HG03520 (cell line): Measurements from ENCODE around the gene MCEMP1.

Source experiments
- ATAC-seq: cut with Tn5 transposase; IDR thresholded peaks from one replicate; pipeline ENCODE4 v1.9.1; 2021; ENCODE audit warnings: mild to moderate bottlenecking, moderate library complexity; ENCODE audit not compliant: unreplicated experiment

Gene MCEMP1

GRCh38 chr19:7694499-7694898 is 17.6 kb downstream of the MCEMP1 start:
- ATAC-seq: no peak

DNA sequence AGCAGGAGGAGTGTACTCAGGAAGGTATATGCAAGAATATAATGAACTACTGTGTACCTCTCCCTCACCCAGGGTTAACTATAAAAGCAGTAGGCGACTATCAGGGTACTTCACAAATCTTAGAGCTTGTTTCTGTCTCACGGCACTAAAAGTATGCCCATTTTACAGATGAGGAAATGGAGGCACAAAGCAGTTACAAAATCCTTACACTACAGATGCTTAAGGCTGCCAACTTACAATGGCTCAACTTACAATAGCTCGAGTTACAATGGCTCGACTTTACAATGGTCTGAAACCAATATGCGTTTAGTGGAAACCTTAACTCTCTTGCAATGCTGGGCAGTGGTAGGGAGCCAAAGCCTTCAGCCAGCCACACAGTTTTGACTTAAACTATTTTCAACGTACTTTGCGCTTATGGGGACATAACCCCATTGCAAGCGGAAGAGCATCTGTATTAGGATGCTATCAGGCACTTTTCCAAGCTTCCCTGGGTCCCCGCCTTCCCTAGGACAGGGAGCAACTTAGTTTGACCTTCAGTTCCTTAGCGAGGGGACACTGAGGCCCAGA is 20.9 kb downstream of the MCEMP1 start:
- no peak for ATAC-seq

GRCh38 chr19:7698583-7698982 is 21.7 kb downstream of the MCEMP1 start:
- no peak for ATAC-seq

GRCh38 chr19:7699003-7699402 is 22.1 kb downstream of the MCEMP1 start:
- ATAC-seq: no peak

DNA sequence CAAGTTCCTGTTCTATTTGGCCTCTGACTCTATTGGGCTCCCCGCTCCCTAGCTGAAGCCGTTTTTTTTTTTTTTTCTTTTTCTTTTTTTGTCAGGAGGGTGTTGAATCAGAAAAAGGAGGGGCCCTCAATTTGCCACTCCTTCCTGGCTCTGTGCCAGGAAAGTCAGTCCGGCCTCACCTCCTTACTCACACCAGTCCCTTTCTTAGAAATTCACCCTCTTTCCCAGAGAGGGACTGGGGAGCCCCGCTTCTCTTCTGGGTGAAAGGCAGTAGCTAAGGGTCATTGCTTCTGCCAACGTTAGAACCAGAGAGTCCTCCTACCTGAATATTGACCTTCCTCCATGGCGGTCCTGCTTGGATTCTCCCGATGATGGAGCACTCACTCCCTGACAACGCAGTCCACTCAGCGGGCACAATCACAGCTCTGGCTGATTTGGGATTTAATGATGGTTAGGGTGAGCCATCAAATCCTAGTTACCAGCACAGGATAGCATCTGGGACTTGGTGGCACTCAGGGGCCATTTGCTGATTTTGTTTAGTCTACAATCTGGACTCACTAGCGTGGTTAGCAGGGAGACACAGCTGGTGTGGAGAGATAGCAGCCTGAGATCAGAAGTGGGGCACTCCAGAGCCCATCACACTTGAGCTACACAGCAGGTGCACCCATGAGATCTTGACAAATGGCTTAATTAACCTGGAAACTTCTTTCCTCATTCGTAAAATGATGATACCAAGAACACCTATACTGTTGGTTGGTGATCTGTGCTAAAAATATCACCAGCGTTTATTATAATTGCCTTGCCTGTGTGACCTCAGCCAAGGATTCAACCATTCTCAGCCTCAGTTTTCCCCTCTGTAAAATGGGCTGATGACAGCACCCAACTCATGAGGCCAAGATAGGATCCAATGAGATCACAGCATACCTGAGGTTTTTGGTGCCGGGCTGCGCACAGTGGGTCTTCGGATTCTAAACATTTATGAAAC is 22.8 kb downstream of the MCEMP1 start:
- no peak for ATAC-seq

GRCh38 chr19:7701049-7701653 is 24.3 kb downstream of the MCEMP1 start:
- ATAC-seq: no peak

- no peak for ATAC-seq
Measured at GRCh38 chr19:7701654-7702457, 25.0 kb downstream of the MCEMP1 start, which contains the start of gene FCER2. Gene FCER2, minus strand, starts transcription at chr19:7702131. Its CDS starts 2,371 bp downstream, at chr19:7699760.

DNA sequence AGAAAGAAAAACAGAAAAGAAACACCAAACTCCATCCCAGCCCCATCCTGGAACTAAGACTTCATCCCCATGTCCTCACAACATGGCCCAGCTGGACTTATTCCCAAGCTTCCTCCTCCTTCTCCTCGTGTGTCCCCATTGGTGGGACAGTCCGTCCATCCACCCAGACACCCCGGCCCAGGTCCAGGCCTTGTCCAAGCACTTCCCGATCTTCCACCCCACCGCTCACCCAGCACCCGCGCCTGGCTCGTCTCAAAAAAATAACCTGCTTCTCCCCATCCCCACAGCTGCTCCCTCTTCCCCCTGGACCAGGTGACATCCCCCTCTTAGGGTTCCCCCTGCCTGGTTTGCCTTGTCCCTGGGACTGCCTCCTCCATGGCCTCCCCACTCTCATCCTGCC is 26.4 kb downstream of the MCEMP1 start:
- no peak for ATAC-seq

DNA sequence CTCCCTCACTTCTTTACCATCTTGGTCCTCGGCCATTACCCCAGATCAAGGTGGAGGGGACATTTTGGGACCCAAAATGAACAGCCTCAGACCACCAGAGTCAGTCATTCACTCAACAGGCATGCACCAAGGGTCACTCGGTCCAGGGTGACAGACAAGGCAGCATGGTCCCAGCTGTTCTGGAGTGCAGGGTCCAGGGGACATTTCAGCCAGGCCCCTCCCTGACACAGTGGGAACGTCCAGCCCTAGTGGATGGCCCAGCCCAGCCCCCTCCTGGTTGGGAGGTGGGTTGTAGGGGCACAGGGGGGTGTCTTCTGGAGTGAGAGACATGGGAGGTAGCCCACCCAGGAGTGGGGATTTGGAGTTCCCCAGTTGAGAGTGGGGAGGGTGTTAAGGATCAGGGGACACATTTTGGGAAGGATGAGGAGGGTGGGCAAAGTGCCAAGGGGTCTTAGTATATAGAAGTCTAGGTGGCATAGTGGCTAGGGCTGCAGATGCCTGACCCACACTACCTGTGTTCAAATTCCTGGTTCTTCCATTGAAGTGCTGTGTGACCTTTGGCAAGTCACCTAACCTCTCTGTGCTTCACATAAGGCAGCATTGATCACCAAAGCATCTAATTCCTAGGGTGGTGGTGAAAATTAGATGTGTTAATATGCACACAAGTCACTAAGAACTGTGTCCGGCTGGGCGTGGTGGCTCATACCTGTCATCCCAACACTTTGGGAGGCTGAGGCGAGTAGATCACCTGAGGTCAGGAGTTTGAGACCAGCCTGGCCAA is 27.6 kb downstream of the MCEMP1 start:
- ATAC-seq: no peak

- no peak for ATAC-seq
Measured at GRCh38 chr19:7705387-7706187, 28.7 kb downstream of the MCEMP1 start.

GRCh38 chr19:7706188-7706954 is 29.5 kb downstream of the MCEMP1 start:
- no peak for ATAC-seq

DNA sequence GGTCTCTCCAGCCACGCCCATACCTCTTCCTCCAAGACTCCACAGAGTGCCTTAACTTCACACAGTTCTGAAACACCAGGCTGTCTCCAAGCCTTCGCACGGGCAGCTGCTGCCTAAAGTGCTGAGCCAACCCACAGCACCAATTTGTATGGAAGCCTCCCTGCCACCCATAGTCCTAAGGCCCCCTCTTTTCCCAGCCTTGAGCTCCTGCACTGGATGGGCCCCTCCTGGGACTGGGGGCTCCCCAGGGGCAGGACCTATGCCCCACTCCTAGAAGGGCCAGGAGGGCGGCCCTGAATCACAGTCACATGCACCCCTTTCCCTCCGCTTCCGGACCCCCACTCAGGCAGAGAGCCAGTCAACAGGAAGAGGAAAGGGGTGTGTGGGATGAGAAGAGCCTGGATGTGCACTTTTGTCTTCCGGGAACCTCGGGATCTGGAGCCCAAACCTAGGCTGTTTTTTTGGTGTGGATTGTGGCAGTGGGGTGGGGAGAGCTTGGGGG is 30.1 kb downstream of the MCEMP1 start:
- ATAC-seq: no peak

DNA sequence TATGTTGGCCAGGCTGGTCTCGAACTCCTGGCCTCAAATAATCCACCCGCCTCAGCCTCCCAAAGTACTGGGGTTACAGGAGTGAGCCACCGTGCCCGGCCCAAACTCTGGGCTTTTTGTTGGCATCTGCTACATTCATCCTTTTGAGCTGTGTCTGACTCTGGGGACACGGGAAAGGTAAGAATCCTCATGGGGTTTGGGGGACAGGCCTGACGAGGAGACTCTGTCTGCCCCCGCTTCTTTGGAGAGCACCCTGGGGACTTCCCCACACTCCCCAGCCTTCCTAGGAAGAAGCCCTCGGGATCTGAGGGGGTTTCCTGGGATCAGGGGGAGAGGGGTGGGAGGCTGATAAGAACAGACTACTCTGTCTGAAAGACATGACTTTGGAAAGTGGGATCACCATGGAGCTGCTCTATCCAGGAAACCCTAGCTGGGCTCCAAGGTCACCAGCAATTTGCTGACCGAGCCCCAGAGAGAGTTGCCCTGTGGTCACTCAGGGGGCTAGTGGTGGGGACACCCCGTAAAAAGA is 33.1 kb downstream of the MCEMP1 start:
- ATAC-seq: no peak

DNA sequence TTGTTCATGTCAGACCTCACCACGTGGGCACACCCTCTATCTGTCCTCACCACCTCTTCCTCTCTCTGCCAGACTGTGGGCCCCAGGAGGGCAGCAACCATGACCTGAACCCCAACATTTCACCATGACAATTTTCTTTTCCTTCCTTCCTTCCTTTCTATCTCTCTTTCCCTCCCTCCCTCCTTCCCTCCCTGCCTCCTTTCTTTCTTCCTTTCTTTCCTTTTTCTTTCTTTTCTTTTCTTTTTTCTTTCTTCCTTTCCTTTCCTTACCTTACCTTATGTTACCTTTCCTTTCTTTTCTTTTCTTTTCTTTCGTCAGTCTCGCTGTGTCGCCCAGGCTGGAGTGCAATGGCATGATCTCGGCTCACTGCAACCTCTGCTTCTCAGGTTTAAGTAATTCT is 33.7 kb downstream of the MCEMP1 start:
- no peak for ATAC-seq

GRCh38 chr19:7715671-7716070 is 38.8 kb downstream of the MCEMP1 start:
- ATAC-seq: no peak

DNA sequence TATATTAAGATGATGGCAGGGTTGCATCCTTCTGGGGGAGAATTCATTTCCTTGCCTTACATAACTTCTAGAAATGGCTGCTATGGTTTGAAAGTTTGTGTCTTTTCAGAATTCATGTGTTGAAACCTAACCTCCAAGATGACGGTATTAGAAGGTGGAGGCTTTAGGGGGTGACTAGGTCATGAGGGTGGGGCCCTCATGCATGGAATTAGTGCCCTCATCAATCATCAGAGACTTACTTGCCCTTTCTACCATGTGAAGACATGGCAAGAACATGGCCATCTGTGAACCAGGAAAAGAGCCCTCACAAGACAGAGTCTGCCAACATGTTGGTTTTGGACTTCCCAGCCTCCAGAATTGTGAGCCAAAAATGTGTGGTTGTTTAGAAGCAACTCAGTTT is 39.9 kb downstream of the MCEMP1 start:
- no peak for ATAC-seq

DNA sequence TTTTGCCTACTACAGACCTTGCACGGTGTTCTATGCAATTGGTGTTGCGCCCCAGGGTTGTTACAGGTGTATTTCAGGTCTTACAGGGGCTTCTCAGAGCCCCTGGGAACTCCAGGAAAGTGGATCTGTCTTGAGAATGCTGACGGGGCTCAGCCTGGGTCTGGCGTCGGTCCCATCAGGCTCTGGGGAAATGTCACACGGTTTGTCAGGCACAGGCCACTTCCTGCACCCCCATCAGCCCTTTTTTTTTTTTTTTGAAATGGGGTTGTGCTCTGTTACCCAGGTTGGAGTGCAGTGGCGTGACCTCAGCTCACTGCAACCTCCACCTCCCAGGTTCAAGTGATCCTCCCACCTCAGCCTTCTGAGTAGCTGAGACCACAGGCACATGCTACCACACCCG is 41.8 kb downstream of the MCEMP1 start:
- no peak for ATAC-seq

GRCh38 chr19:7720351-7720750 is 43.5 kb downstream of the MCEMP1 start:
- ATAC-seq: no peak
